ENCODE results near the gene ELK3.

- TF ChIP-seq CTCF (conservative IDR thresholded peaks at IDR 0.05) (no peak), ZFX (IDR thresholded peaks at IDR 0.05) (no peak)
Measured at GRCh38 chr12:96146747-96147146, 47.4 kb upstream of the ELK3 start.

Measured in C4-2B (cell line).